ENCODE measurements around the gene GNG5. TPM values are rescaled to one million over a fixed set of nuclear protein-coding genes. Genes with fewer than 3 reads are reported as not detected.
"Not testable (repeated sequence)": the region's sequence is repeated elsewhere in the genome, so short reads cannot be mapped to it uniquely, and the experiment has no call there.

Gene GNG5
- total RNA-seq, 4 donors from 2014 or later, result 58.3 to 89.2 (median 74.3) TPM

DNA sequence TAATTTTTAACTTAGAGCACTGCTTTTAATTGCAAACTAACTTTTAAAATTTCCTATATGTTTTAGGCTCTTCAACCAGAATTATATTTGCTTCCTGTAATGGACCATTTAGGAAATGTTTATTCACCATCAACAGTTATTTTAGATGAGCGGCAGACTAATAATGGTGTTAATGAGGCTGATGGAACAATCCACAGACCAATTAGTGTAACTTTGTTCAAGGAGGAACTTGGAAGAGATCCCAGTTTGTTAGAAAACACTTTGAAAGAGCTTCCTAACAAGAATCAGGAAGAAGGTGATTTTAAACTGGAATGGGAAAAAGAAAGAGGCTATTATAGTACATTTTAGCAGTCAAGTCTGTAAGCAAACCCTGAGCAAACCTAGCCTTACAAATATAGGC is 19.4 kb upstream of the GNG5 start:
- DNase-seq (ENCODE audit: low spot score), result no peak
- TF ChIP-seq, protein P1, sequence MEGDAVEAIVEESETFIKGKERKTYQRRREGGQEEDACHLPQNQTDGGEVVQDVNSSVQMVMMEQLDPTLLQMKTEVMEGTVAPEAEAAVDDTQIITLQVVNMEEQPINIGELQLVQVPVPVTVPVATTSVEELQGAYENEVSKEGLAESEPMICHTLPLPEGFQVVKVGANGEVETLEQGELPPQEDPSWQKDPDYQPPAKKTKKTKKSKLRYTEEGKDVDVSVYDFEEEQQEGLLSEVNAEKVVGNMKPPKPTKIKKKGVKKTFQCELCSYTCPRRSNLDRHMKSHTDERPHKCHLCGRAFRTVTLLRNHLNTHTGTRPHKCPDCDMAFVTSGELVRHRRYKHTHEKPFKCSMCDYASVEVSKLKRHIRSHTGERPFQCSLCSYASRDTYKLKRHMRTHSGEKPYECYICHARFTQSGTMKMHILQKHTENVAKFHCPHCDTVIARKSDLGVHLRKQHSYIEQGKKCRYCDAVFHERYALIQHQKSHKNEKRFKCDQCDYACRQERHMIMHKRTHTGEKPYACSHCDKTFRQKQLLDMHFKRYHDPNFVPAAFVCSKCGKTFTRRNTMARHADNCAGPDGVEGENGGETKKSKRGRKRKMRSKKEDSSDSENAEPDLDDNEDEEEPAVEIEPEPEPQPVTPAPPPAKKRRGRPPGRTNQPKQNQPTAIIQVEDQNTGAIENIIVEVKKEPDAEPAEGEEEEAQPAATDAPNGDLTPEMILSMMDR (IDR thresholded peaks at IDR 0.05), result no peak
- ATAC-seq (ENCODE audit: low FRiP score), result no peak

DNA sequence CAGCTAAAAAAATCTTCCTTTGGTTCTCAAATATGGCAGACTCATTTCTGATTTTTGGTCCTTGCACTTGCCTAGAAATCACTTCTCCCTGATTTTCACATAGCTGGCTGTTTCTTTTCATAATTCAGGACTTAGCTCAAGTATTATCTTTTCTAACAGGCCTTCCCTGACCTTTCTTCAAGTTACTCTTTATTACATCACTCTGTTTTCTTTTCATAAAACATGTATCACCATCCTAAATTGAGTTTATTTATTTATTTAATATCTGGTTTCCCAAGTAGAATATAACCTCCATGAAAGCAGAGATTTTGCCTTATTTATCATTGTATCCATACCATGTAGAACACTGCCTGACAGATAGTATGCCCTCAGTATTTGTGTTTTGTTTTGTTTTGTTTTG is 18.2 kb upstream of the GNG5 start:
- DNase-seq (ENCODE audit: low spot score) (no peak), ATAC-seq (ENCODE audit: low FRiP score) (no peak)
- TF ChIP-seq, protein P1 (IDR thresholded peaks at IDR 0.05), result no peak

DNA sequence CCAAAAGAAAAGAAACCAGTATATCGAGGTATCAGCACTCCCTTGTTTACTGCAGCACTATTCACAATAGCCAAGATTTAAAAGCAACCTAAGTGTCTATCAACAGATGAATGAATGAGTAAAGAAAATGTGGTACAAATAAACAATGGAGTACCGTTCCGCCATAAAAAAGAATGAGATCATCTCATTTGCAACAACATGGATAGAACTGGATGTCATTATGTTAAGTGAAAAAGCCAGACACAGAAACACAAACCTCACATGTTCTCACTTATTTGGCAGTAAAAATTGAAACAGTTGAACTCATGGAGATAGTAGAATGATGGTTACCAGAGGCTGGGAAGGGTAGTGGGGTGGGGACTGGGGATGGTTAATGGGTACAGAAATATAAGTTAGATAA is 4.3 kb upstream of the GNG5 start:
- DNase-seq (ENCODE audit: low spot score) (no peak), ATAC-seq (ENCODE audit: low FRiP score) (no peak)
- TF ChIP-seq, protein P1 (IDR thresholded peaks at IDR 0.05), result no peak

DNA sequence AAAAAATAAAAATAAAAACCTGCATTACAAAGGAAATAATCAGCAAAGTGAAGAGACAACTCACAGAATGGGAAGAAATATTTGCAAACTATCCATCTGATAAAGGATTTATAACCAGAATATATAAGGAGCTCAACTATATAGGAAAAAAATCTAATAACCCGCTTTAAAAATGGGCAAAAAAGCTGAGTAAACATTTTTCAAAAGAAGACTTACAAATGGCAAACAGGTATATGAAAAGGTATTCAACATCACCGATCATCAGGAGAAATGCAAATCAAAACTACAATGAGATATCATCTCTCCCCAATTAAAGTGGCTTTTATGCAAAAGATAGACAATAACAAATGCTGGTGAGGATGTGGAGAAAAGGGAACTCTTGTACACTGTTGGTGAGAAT is 3.8 kb upstream of the GNG5 start:
- ATAC-seq (ENCODE audit: low FRiP score) (no peak), DNase-seq (ENCODE audit: low spot score) (no peak)
- TF ChIP-seq, protein P1 (IDR thresholded peaks at IDR 0.05), result no peak

DNA sequence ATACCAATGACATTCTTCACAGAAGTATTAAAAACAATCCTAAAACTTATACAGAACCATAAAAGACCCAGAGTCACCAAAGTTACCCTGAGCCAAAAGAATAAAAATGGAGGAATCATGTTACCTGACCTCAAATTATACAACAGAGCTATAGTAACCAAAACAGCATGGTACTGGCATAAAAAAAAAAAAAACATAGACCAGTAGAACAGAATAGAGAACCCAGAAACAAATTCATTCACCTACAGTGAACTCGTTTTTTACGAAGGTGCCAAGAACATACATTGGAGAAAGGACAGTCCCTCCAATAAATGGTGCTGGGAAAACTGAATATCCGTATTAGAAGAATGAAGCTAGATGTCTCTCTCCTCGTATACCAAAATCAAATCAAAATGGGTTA is 2.6 kb upstream of the GNG5 start:
- ATAC-seq (ENCODE audit: low FRiP score) (no peak), DNase-seq (ENCODE audit: low spot score) (no peak)
- TF ChIP-seq, protein P1 (IDR thresholded peaks at IDR 0.05), result no peak

DNA sequence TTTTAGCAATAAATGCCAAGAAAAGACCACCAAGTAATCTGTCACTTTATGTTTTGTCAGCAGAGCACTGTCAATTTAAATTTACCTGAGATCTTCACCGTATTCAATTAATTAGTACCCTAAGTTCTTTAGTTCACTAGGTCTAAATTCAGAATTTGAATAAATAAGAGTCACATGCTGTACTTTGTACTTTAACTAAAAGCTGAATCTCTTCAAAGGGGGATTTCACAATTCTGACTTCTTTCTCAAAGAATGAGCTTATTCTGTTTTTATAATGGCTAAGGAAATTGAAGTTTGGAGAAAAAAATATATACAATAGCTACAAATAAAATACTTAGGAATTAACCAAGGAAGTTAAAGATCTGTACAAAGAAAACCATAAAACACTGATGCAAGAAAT is 2.1 kb upstream of the GNG5 start:
- TF ChIP-seq, protein P1 (IDR thresholded peaks at IDR 0.05), result no peak
- DNase-seq (ENCODE audit: low spot score), result no peak
- no peak for ATAC-seq (ENCODE audit: low FRiP score)

DNA sequence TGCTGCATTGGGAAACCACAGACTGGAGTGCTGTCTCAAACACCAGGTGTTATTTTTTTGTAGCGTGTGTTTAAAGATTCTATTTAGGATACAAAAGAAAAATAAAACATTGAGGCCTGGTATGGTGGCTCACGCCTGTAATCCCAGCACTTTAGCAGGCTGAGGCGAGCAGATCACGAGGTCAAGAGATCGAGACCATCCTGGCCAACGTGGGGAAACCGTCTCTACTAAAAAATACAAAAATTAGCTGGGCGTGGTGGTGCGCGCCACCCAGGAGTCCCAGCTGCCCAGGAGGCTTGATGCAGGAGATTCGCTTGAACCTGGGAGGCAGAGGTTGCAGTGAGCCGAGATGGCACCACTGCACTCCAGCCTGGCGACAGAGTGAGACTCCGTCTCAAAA is 1.5 kb upstream of the GNG5 start:
- ATAC-seq (ENCODE audit: low FRiP score); DNase-seq (ENCODE audit: low spot score): not testable (repeated sequence)

All from omental fat pad (tissue), 4 donors.